ENCODE data around the gene PCDHGA10. TPM values are rescaled to one million over a fixed set of nuclear protein-coding genes. Genes with fewer than 3 reads are reported as not detected.

Gene PCDHGA10
- 3.3 TPM for polyA plus RNA-seq (2013, experiment 1 of 2)
- polyA plus RNA-seq (2013, experiment 2 of 2) = 3.1 TPM

DNA sequence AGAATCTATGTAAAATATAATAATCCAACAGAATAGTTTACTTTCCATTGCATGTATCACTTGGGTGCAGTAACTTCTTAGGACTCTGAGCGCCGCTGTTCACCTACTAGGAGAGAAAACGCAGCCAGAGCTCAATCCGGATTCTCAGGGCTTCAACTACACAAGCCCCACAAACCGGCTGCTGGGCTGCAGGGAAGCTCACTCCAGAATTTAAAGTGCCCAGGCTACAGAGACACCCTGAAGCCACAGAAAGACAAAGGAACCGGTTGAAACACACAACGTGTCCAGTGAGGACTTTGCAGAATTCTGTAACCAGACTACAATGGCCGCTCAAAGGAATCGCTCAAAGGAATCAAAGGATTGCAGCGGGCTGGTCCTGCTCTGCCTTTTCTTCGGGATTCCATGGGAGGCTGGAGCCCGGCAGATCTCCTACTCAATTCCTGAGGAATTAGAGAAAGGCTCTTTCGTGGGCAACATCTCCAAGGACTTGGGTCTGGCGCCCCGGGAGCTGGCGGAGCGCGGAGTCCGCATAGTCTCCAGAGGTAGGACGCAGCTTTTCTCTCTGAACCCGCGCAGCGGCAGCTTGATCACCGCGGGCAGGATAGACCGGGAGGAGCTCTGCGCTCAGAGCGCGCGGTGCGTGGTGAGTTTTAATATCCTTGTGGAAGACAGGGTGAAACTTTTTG, at the start of gene PCDHGA10:
PCDHGA10 (plus strand) TSS at position 134 of the 686 bp plus-strand sequence; CDS start at position 323, 189 bp downstream.
- Histone ChIP-seq H2BK5ac (ENCODE audit: low read length) (no peak within 1 kb of the TSS), H2BK120ac (ENCODE audit: low read depth, low read length) (no peak within 1 kb of the TSS), H3K27me3 (ENCODE audit: insufficient read depth, low read length, poor library complexity) (no peaks in the 10 kb centered on the region), H3K4me2 (ENCODE audit: low read length) (peak within 1 kb of the TSS; percentile 37), H2AK5ac (ENCODE audit: low read length) (no peak within 1 kb of the TSS), H3K9ac (ENCODE audit: low read length) (peak within 1 kb of the TSS; percentile 74), H3K56ac (ENCODE audit: low read length) (peak within 1 kb of the TSS; percentile 81), H3K18ac (ENCODE audit: low read length) (no peak within 1 kb of the TSS), H3K36me3 (ENCODE audit: control insufficient read depth, insufficient read depth, low read length) (no peaks in the 10 kb centered on the region), H4K5ac (ENCODE audit: low read length) (no peak within 1 kb of the TSS), H4K8ac (ENCODE audit: low read depth, low read length) (no peak within 1 kb of the TSS), H3K23ac (ENCODE audit: low read length) (no peak within 1 kb of the TSS), H3K4ac (ENCODE audit: low read depth, low read length) (no peak within 1 kb of the TSS), H2BK15ac (replicated peaks; ENCODE audit: low read depth) (no peak within 1 kb of the TSS), H3K27ac (ENCODE audit: low read depth, low read length) (peak within 1 kb of the TSS; percentile 47), H3K4me3 (ENCODE audit: low read length) (peak within 1 kb of the TSS; percentile 64), H3K4me1 (ENCODE audit: control insufficient read depth, low read depth, low read length) (no peaks in the 10 kb centered on the region), H3K79me2 (ENCODE audit: control insufficient read depth, insufficient read depth, low read length) (no peaks in the 10 kb centered on the region), H3K79me1 (ENCODE audit: low read length) (no peaks in the 10 kb centered on the region)
- peak; percentile 87 for DNase-seq
- no CpG with 5 or more reads among the region's 31 CpGs for WGBS (ENCODE audit: extremely low coverage, insufficient coverage, low lambda C conversion rate)

DNA sequence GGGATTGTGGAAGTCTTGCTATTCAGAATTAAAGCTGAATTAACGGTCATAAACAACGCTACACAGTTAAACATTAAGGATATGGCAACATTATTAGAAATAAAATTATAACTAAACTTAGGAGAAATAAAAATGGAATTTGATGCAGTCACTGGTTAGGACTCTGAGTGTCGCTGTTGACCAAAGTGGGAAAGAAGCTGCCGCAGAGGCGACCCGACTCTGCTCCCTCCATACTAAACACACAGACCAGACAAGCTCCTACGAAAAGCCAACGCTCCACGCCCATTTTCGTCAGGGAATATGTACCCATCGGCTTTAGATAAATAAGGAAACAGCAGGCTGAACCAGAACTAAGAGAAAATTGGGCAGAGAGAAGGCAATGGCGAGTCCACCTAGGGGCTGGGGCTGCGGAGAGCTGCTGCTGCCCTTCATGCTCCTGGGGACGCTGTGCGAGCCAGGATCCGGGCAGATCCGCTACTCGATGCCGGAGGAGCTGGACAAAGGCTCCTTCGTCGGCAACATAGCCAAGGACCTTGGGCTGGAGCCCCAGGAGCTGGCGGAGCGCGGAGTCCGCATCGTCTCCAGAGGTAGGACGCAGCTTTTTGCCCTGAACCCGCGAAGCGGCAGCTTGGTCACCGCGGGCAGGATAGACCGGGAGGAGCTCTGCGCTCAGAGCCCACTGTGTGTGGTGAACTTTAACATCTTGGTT, 48.7 kb upstream of the PCDHGA10 start, which contains the start of gene PCDHGA5:
PCDHGA5 (plus strand) TSS at position 211 of the 709 bp plus-strand sequence; CDS start at position 380, 169 bp downstream.
- Histone ChIP-seq H4K5ac (ENCODE audit: low read length) (no peak within 1 kb of the TSS), H3K56ac (ENCODE audit: low read length) (no peak within 1 kb of the TSS), H3K4me2 (ENCODE audit: low read length) (no peak within 1 kb of the TSS), H3K9ac (ENCODE audit: low read length) (no peak within 1 kb of the TSS), H2BK15ac (replicated peaks; ENCODE audit: low read depth) (no peak within 1 kb of the TSS), H3K27ac (ENCODE audit: low read depth, low read length) (no peak within 1 kb of the TSS), H4K8ac (ENCODE audit: low read depth, low read length) (no peak within 1 kb of the TSS), H3K36me3 (ENCODE audit: control insufficient read depth, insufficient read depth, low read length) (no peaks in the 10 kb centered on the region), H3K18ac (ENCODE audit: low read length) (no peak within 1 kb of the TSS), H2BK5ac (ENCODE audit: low read length) (no peak within 1 kb of the TSS), H2BK120ac (ENCODE audit: low read depth, low read length) (no peak within 1 kb of the TSS), H3K4ac (ENCODE audit: low read depth, low read length) (no peak within 1 kb of the TSS), H3K79me1 (ENCODE audit: low read length) (no peaks in the 10 kb centered on the region), H3K27me3 (ENCODE audit: insufficient read depth, low read length, poor library complexity) (no peaks in the 10 kb centered on the region), H3K79me2 (ENCODE audit: control insufficient read depth, insufficient read depth, low read length) (no peaks in the 10 kb centered on the region), H3K4me3 (ENCODE audit: low read length) (no peak within 1 kb of the TSS), H3K4me1 (ENCODE audit: control insufficient read depth, low read depth, low read length) (no peaks in the 10 kb centered on the region), H3K23ac (ENCODE audit: low read length) (no peak within 1 kb of the TSS), H2AK5ac (ENCODE audit: low read length) (no peak within 1 kb of the TSS)
- WGBS (ENCODE audit: extremely low coverage, insufficient coverage, low lambda C conversion rate) = no CpG with 5 or more reads among the region's 34 CpGs
- DNase-seq = no peak

DNA sequence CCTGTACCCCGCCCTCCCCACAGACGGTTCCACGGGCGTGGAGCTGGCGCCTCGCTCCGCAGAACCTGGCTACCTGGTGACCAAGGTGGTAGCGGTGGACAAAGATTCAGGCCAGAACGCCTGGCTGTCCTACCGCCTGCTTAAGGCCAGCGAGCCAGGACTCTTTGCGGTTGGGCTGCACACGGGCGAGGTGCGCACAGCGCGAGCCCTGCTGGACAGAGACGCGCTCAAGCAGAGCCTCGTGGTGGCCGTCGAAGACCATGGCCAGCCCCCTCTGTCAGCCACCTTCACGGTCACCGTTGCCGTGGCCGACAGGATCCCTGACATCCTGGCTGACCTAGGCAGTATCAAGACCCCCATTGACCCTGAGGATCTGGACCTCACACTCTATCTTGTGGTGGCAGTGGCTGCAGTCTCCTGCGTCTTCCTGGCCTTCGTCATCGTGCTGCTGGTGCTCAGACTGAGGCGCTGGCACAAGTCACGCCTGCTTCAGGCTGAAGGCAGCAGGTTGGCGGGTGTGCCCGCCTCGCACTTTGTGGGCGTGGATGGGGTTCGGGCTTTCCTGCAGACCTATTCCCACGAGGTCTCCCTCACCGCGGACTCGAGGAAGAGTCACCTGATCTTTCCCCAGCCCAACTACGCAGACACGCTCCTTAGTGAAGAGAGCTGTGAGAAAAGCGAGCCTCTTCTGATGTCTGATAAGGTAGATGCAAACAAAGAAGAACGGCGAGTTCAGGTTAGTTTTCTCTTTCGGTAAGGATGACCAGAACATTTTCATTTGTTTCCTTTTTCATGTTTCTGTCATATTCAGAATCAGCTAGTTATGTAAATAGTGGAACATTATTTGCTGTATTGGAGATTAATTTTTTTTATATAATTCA, 46.5 kb upstream of the PCDHGA10 start:
- no peak overlapping the region for H3K4me3 ChIP-seq (ENCODE audit: low read length)
- no peak overlapping the region for H2AK5ac ChIP-seq (ENCODE audit: low read length)
- H3K79me2 ChIP-seq (ENCODE audit: control insufficient read depth, insufficient read depth, low read length) = no peaks in the 10 kb centered on the region
- H3K9ac ChIP-seq (ENCODE audit: low read length) = no peak overlapping the region
- H2BK15ac ChIP-seq (replicated peaks; ENCODE audit: low read depth) = no peak overlapping the region
- no peaks in the 10 kb centered on the region for H3K79me1 ChIP-seq (ENCODE audit: low read length)
- WGBS (ENCODE audit: extremely low coverage, insufficient coverage, low lambda C conversion rate) = no CpG with 5 or more reads among the region's 46 CpGs
- H3K4me1 ChIP-seq (ENCODE audit: control insufficient read depth, low read depth, low read length) = no peaks in the 10 kb centered on the region
- no peak overlapping the region for H3K27ac ChIP-seq (ENCODE audit: low read depth, low read length)
- H4K8ac ChIP-seq (ENCODE audit: low read depth, low read length) = no peak overlapping the region
- no peaks in the 10 kb centered on the region for H3K27me3 ChIP-seq (ENCODE audit: insufficient read depth, low read length, poor library complexity)
- no peak overlapping the region for H2BK5ac ChIP-seq (ENCODE audit: low read length)
- no peak for DNase-seq
- no peak overlapping the region for H3K23ac ChIP-seq (ENCODE audit: low read length)
- H3K4ac ChIP-seq (ENCODE audit: low read depth, low read length) = no peak overlapping the region
- no peak overlapping the region for H3K18ac ChIP-seq (ENCODE audit: low read length)
- no peak overlapping the region for H2BK120ac ChIP-seq (ENCODE audit: low read depth, low read length)
- H3K4me2 ChIP-seq (ENCODE audit: low read length) = no peak overlapping the region
- no peak overlapping the region for H3K56ac ChIP-seq (ENCODE audit: low read length)
- H4K5ac ChIP-seq (ENCODE audit: low read length) = no peak overlapping the region
- H3K36me3 ChIP-seq (ENCODE audit: control insufficient read depth, insufficient read depth, low read length) = no peaks in the 10 kb centered on the region

DNA sequence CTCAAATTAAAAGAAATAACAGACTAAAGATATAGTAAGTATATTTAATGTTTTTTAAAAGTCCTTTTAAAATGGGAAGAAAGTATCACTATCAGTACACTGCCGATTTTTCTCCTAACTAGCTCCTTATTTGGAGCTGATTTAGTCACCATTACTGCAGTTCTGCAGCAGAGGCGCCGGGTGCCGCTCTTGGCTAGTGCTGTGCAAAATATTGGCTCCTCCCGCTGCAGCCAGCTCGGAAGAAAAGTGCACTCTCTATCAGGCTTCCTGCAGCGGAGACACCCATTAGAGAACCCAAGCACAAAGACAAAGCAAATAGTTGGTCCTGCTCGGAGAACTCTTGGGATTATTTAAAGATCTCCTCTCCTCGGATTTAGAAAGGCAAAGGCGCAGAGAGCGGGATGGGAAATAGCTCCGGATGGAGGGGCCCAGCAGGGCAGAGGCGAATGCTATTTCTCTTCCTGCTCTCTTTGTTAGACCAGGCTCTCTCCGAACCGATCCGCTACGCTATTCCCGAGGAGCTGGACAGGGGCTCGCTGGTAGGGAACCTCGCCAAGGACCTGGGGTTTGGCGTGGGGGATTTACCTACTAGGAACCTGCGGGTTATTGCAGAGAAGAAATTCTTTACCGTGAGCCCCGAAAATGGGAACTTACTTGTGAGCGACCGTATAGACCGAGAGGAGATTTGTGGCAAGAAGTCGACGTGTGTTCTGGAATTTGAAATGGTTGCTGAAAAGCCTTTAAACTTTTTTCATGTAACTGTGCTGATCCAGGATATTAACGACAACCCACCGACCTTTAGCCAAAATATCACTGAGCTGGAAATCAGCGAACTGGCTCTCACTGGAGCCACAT, 42.6 kb upstream of the PCDHGA10 start, which contains the start of gene PCDHGB3:
PCDHGB3 (plus strand) TSS at position 249 of the 855 bp plus-strand sequence; CDS start at position 402, 153 bp downstream.
- Histone ChIP-seq H3K4me3 (ENCODE audit: low read length) (no peak within 1 kb of the TSS), H3K4ac (ENCODE audit: low read depth, low read length) (no peak within 1 kb of the TSS), H2BK5ac (ENCODE audit: low read length) (no peak within 1 kb of the TSS), H3K27ac (ENCODE audit: low read depth, low read length) (no peak within 1 kb of the TSS), H2AK5ac (ENCODE audit: low read length) (no peak within 1 kb of the TSS), H3K56ac (ENCODE audit: low read length) (no peak within 1 kb of the TSS), H2BK120ac (ENCODE audit: low read depth, low read length) (no peak within 1 kb of the TSS), H3K27me3 (ENCODE audit: insufficient read depth, low read length, poor library complexity) (no peaks in the 10 kb centered on the region), H2BK15ac (replicated peaks; ENCODE audit: low read depth) (no peak within 1 kb of the TSS), H4K8ac (ENCODE audit: low read depth, low read length) (no peak within 1 kb of the TSS), H3K4me1 (ENCODE audit: control insufficient read depth, low read depth, low read length) (no peaks in the 10 kb centered on the region), H3K18ac (ENCODE audit: low read length) (no peak within 1 kb of the TSS), H3K23ac (ENCODE audit: low read length) (no peak within 1 kb of the TSS), H3K36me3 (ENCODE audit: control insufficient read depth, insufficient read depth, low read length) (no peaks in the 10 kb centered on the region), H3K4me2 (ENCODE audit: low read length) (no peak within 1 kb of the TSS), H3K79me1 (ENCODE audit: low read length) (no peaks in the 10 kb centered on the region), H3K79me2 (ENCODE audit: control insufficient read depth, insufficient read depth, low read length) (no peaks in the 10 kb centered on the region), H4K5ac (ENCODE audit: low read length) (no peak within 1 kb of the TSS), H3K9ac (ENCODE audit: low read length) (no peak within 1 kb of the TSS)
- DNase-seq = no peak
- WGBS (ENCODE audit: extremely low coverage, insufficient coverage, low lambda C conversion rate) = no CpG with 5 or more reads among the region's 32 CpGs

All from mesendoderm (in vitro differentiated cells).